ENCODE data around the gene MGAT4B. TPM values are rescaled to one million over a fixed set of nuclear protein-coding genes. Genes with fewer than 3 reads are reported as not detected.
A peak's percentile ranks its signal among the peaks of the same experiment; 100 is the strongest.

Gene MGAT4B
- polyA plus RNA-seq, 3 donors: 12.4 to 151 (median 14.3) TPM

DNA sequence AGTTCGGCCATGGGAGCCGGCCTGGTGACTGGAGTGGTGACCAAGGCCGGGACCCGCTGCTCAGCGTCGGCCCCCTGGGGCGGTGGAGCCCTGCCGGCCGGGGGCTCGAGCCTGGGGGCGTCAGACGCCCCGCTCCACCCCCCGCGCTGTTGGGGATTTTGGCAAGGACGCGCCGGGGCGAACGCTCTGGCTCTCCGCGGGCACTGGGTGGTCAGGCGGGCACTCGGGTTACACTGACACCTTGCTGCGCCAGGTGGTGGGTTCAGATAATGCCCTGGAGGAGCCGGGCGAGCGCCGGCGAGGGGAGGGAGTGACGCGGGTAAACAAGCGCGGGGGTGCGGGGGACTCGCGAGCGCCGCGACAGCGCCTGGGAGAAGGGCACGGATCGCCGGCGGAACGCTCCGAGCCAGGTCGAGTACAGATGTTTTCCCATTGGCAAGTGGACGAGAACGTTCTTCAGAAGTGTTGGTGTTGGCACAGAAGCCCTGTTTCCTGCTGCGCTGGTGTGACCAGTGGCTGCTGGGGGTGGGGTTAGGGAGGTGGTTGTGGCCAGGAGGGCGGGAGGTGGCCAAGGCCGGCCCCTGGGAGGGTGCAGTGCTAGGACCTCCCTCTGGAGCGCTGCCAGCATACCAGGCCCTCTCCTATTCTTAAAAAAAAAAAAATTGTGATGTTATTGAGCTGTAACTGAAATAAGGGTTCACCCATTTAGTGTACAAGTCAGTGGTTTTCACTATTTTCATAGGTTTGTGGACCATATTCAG lies 14.8 kb upstream of the MGAT4B start:
- H3K4me3 ChIP-seq (replicated peaks in 1 of 3; ENCODE audit: low read depth in 2 of 3, low read length in 3 of 3): peak overlapping the region; percentile 87 to 99 (median 87)
- H4K20me1 ChIP-seq (ENCODE audit: insufficient read depth, low read length): peaks cover 57% of the 10 kb centered on the region
- Mint-ChIP-seq H3K27ac (peak overlapping the region; percentile 96 to 99 (median 98)), H3K4me1 (peaks cover 63% of the 10 kb centered on the region), H3K4me3 (peak overlapping the region; percentile 93 to 94), H3K9me3 (peaks cover 0 to 3% (median 0%) of the 10 kb centered on the region in 7 donors), H3K27me3 (ENCODE audit: low read depth in 3 of 3) (peaks cover 6 to 12% (median 9%) of the 10 kb centered on the region in 3 donors), H3K36me3 (peaks cover 43 to 48% of the 10 kb centered on the region in 2 donors)
- no peaks in the 10 kb centered on the region for H3K27me3 ChIP-seq (ENCODE audit: control insufficient read depth in 2 of 2, insufficient read depth in 2 of 2, low read length in 2 of 2)
- H3K27ac ChIP-seq (ENCODE audit: low read depth in 1 of 2, low read length in 2 of 2): peak overlapping the region; percentile 90 to 98
- WGBS (ENCODE audit: insufficient coverage): under 1% methylated on average over 50 of the region's 54 CpGs
- peaks cover 49 to 68% of the 10 kb centered on the region in 2 donors for H3K4me1 ChIP-seq (ENCODE audit: control insufficient read depth in 1 of 2, insufficient read depth in 2 of 2, low read length in 2 of 2)
- peak overlapping the region; percentile 100 for H3K9ac ChIP-seq (ENCODE audit: insufficient read depth, low read length, poor library complexity, severe bottlenecking)
- peaks cover 59% of the 10 kb centered on the region for H3K79me2 ChIP-seq (ENCODE audit: insufficient read depth, low read length)
- intact Hi-C loops (cut with micrococcal nuclease): loop anchor here (2.0 to 10.0 kb wide), 4 partner anchors 15 to 197 kb away; partner anchors contain the start of genes HNRNPH1 (in 1 of the 2) and MGAT4B (in 1 of the 2)
- no peaks in the 10 kb centered on the region for H3K9me3 ChIP-seq (replicated peaks in 1 of 2; ENCODE audit: control insufficient read depth in 1 of 2, insufficient read depth in 1 of 2, low read length in 2 of 2)
- peaks cover 41 to 42% of the 10 kb centered on the region in 2 donors for H3K36me3 ChIP-seq (replicated peaks in 1 of 2; ENCODE audit: control insufficient read depth in 1 of 2, insufficient read depth in 2 of 2, low read length in 2 of 2)
- DNase-seq: peak; percentile 79 to 90 (median 86)
- peak overlapping the region; percentile 41 for H2AFZ ChIP-seq (ENCODE audit: insufficient read depth, low read depth, low read length, poor library complexity, severe bottlenecking)
- peak overlapping the region; percentile 96 for H3K4me2 ChIP-seq (replicated peaks; ENCODE audit: extremely low read depth, low read length, poor library complexity, severe bottlenecking)
- TF ChIP-seq, protein P1, sequence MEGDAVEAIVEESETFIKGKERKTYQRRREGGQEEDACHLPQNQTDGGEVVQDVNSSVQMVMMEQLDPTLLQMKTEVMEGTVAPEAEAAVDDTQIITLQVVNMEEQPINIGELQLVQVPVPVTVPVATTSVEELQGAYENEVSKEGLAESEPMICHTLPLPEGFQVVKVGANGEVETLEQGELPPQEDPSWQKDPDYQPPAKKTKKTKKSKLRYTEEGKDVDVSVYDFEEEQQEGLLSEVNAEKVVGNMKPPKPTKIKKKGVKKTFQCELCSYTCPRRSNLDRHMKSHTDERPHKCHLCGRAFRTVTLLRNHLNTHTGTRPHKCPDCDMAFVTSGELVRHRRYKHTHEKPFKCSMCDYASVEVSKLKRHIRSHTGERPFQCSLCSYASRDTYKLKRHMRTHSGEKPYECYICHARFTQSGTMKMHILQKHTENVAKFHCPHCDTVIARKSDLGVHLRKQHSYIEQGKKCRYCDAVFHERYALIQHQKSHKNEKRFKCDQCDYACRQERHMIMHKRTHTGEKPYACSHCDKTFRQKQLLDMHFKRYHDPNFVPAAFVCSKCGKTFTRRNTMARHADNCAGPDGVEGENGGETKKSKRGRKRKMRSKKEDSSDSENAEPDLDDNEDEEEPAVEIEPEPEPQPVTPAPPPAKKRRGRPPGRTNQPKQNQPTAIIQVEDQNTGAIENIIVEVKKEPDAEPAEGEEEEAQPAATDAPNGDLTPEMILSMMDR (IDR thresholded peaks at IDR 0.05): peak; percentile 22

DNA sequence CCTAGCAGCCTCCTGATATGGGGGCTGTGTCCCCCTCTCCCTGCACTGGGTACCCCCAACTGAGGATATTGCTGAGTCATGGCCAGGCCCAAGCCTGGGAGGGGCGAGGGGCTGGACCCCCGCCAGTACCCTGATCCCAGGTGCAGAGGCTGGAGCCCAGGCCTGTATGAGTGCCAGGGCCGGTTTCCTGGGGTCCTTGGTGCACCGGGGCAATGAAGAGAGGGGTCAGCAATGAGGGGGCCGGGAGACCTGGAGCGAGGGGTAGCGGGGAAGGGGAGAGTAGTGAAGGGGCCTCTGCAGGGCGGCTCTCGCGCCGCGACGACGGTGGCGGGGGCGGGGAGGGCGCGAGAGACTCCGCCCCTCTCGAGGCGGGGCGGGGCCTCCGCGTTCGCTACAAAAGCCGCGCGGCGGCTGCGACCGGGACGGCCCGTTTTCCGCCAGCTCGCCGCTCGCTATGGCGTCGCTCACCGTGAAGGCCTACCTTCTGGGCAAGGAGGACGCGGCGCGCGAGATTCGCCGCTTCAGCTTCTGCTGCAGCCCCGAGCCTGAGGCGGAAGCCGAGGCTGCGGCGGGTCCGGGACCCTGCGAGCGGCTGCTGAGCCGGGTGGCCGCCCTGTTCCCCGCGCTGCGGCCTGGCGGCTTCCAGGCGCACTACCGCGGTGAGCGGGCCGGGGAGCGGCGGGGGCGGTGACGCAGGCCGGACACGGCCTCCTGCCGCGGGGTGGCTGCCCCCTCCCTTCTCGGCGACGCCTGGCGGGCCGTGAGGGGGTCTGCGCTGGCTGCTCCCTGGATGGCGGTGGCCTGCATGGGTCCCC lies 14.0 kb upstream of the MGAT4B start, which contains the start of gene SQSTM1:
TSS of gene SQSTM1 (plus strand) at position 423 of the 815 bp plus-strand sequence. CDS start at position 455, 32 bp downstream.
- Mint-ChIP-seq H3K9me3 (peaks cover 0 to 3% (median 0%) of the 10 kb centered on the region in 7 donors), H3K4me1 (peaks cover 57% of the 10 kb centered on the region), H3K36me3 (peaks cover 39 to 41% of the 10 kb centered on the region in 2 donors), H3K4me3 (peak within 1 kb of the TSS; percentile 93 to 94), H3K27ac (peak within 1 kb of the TSS; percentile 96 to 99 (median 98)), H3K27me3 (ENCODE audit: low read depth in 3 of 3) (peaks cover 9 to 17% (median 15%) of the 10 kb centered on the region in 3 donors)
- Histone ChIP-seq H3K79me2 (ENCODE audit: insufficient read depth, low read length) (peaks cover 55% of the 10 kb centered on the region), H4K20me1 (ENCODE audit: insufficient read depth, low read length) (peaks cover 49% of the 10 kb centered on the region), H3K9me3 (replicated peaks in 1 of 2; ENCODE audit: control insufficient read depth in 1 of 2, insufficient read depth in 1 of 2, low read length in 2 of 2) (no peaks in the 10 kb centered on the region), H3K27ac (ENCODE audit: low read depth in 1 of 2, low read length in 2 of 2) (peak within 1 kb of the TSS; percentile 90 to 98), H3K9ac (ENCODE audit: insufficient read depth, low read length, poor library complexity, severe bottlenecking) (peak within 1 kb of the TSS; percentile 100), H3K27me3 (ENCODE audit: control insufficient read depth in 2 of 2, insufficient read depth in 2 of 2, low read length in 2 of 2) (no peaks in the 10 kb centered on the region), H3K4me1 (ENCODE audit: control insufficient read depth in 1 of 2, insufficient read depth in 2 of 2, low read length in 2 of 2) (peaks cover 51 to 69% of the 10 kb centered on the region in 2 donors), H2AFZ (ENCODE audit: insufficient read depth, low read depth, low read length, poor library complexity, severe bottlenecking) (peak within 1 kb of the TSS; percentile 42), H3K36me3 (replicated peaks in 1 of 2; ENCODE audit: control insufficient read depth in 1 of 2, insufficient read depth in 2 of 2, low read length in 2 of 2) (peaks cover 33 to 34% of the 10 kb centered on the region in 2 donors), H3K4me2 (replicated peaks; ENCODE audit: extremely low read depth, low read length, poor library complexity, severe bottlenecking) (peak within 1 kb of the TSS; percentile 96), H3K4me3 (replicated peaks in 1 of 3; ENCODE audit: low read depth in 2 of 3, low read length in 3 of 3) (peak within 1 kb of the TSS; percentile 87 to 99 (median 87))
- under 1% methylated on average over 81 of the region's 81 CpGs for WGBS (ENCODE audit: insufficient coverage)
- DNase-seq: peak; percentile 76 to 80 (median 80)
- TF ChIP-seq, protein P1 (IDR thresholded peaks at IDR 0.05): no peak
- intact Hi-C loops (cut with micrococcal nuclease): loop anchor here (2.0 to 10.0 kb wide), 4 partner anchors 14 to 196 kb away; partner anchors contain the start of genes HNRNPH1 (in 1 of the 2) and MGAT4B (in 1 of the 2)
